Fibroblast of skin of left biceps (primary cell): ENCODE results near the gene SULF2.

Experiments used
- DNase-seq, 2 experiments: peaks; one replicate each; pipeline ENCODE4 v3.0.0-alpha.2; 2013; ENCODE audit warnings: low read depth in 2 of 2

The SULF2 gene

GRCh38 chr20:47711046-47711752, 74.1 kb downstream of the SULF2 start:
- DNase-seq = no peak

- no peak for DNase-seq
These were observed 74.6 kb downstream of the SULF2 start for GRCh38 chr20:47710665-47711045.

- DNase-seq = no peak
These were observed 76.1 kb downstream of the SULF2 start for GRCh38 chr20:47708953-47709833.

- DNase-seq = no peak
These were observed 77.0 kb downstream of the SULF2 start for GRCh38 chr20:47708140-47708807.

GRCh38 chr20:47706345-47706744, 78.9 kb downstream of the SULF2 start:
- DNase-seq = no peak

- DNase-seq = no peak
These were observed 79.8 kb downstream of the SULF2 start for GRCh38 chr20:47705497-47705856.

- DNase-seq = no peak
These were observed 80.4 kb downstream of the SULF2 start for GRCh38 chr20:47704746-47705496.

GRCh38 chr20:47703748-47704147, 81.5 kb downstream of the SULF2 start:
- DNase-seq = no peak

- DNase-seq = no peak
These were observed 83.7 kb downstream of the SULF2 start for GRCh38 chr20:47701612-47702011.

- DNase-seq = no peak
These were observed 85.0 kb downstream of the SULF2 start for GRCh38 chr20:47700327-47700726.

- DNase-seq = no peak
These were observed 85.5 kb downstream of the SULF2 start for GRCh38 chr20:47699818-47700217.

- DNase-seq = no peak
These were observed 87.1 kb downstream of the SULF2 start for GRCh38 chr20:47698142-47698541.

GRCh38 chr20:47696856-47697255, 88.4 kb downstream of the SULF2 start:
- no peak for DNase-seq

GRCh38 chr20:47694021-47694818, 91.1 kb downstream of the SULF2 start:
- DNase-seq = no peak

- DNase-seq = no peak
These were observed 93.7 kb downstream of the SULF2 start for GRCh38 chr20:47691625-47692024.

- no peak for DNase-seq
These were observed 95.5 kb downstream of the SULF2 start for GRCh38 chr20:47689731-47690130.

GRCh38 chr20:47688385-47689381, 96.6 kb downstream of the SULF2 start:
- DNase-seq = no peak

- DNase-seq = no peak
These were observed 97.9 kb downstream of the SULF2 start for GRCh38 chr20:47687095-47687987.

- DNase-seq = no peak
These were observed 98.7 kb downstream of the SULF2 start for GRCh38 chr20:47686545-47686944.
